GM23338 (cell line): ENCODE measurements around the gene C10orf71. TPM values are rescaled to one million over a fixed set of nuclear protein-coding genes. Genes with fewer than 3 reads are reported as not detected.

Experiments used
- ATAC-seq: fragments of 200-7000 bp; cut with Tn5 transposase; 3 replicates; pipeline ENCODE4 v1.9.1; 2020
- DNase-seq: peaks from one replicate; pipeline ENCODE4 v3.0.0-alpha.2; 2015; ENCODE audit warnings: low spot score
- H2AFZ ChIP-seq: fragments of 200-600 bp; sonication (generic); 2 replicates; pipeline ENCODE4 v1.8.0; 2016; ENCODE audit warnings: antibody characterized with exemption, mild to moderate bottlenecking, moderate library complexity
- H3F3A ChIP-seq: fragments of 200-600 bp; sonication (generic); replicated peaks from 2 replicates; pipeline ENCODE4 v1.8.0; 2017; ENCODE audit warnings: antibody characterized with exemption, mixed run types, low read depth
- H3K27ac ChIP-seq: fragments of 200-600 bp; sonication (generic); 2 replicates; pipeline ENCODE4 v1.6.1; 2016; ENCODE audit warnings: low read depth
- H3K27me3 ChIP-seq: fragments of 200-600 bp; sonication (generic); 2 replicates; pipeline ENCODE4 v1.8.0; 2016; ENCODE audit warnings: mild to moderate bottlenecking, mixed run types, moderate library complexity; ENCODE audit not compliant: insufficient read depth
- H3K36me3 ChIP-seq: fragments of 200-600 bp; sonication (generic); 2 replicates; pipeline ENCODE4 v1.8.0; 2016; ENCODE audit warnings: mild to moderate bottlenecking; ENCODE audit not compliant: insufficient read depth
- H3K4me1 ChIP-seq: fragments of 200-600 bp; sonication (generic); 2 replicates; pipeline ENCODE4 v1.8.0; 2016; ENCODE audit warnings: mild to moderate bottlenecking, moderate library complexity; ENCODE audit not compliant: insufficient read depth
- H3K4me2 ChIP-seq: fragments of 200-600 bp; sonication (generic); 2 replicates; pipeline ENCODE4 v1.7.1; 2017; ENCODE audit warnings: mixed run types
- H3K4me3 ChIP-seq: fragments of 200-600 bp; sonication (generic); 2 replicates; pipeline ENCODE4 v1.6.1; 2016; ENCODE audit warnings: mixed run types
- H3K79me2 ChIP-seq: fragments of 200-600 bp; sonication (generic); replicated peaks from 2 replicates; pipeline ENCODE4 v1.8.0; 2017; ENCODE audit warnings: mild to moderate bottlenecking; ENCODE audit not compliant: insufficient read depth
- H3K9me2 ChIP-seq: fragments of 200-600 bp; sonication (generic); 2 replicates; pipeline ENCODE4 v1.8.0; 2017; ENCODE audit not compliant: insufficient read depth
- H4K20me1 ChIP-seq: fragments of 200-600 bp; sonication (generic); replicated peaks from 2 replicates; pipeline ENCODE4 v1.8.0; 2017; ENCODE audit warnings: mild to moderate bottlenecking; ENCODE audit not compliant: insufficient read depth
- H3K27ac Mint-ChIP-seq: 2 replicates; pipeline ENCODE4 v1.8.0; 2020; ENCODE audit warnings: inconsistent platforms, mild to moderate bottlenecking, moderate library complexity, mixed read lengths
- H3K27me3 Mint-ChIP-seq: 3 replicates; pipeline ENCODE4 v1.8.0; 2022; ENCODE audit warnings: low read depth, mild to moderate bottlenecking, moderate library complexity, mixed read lengths, inconsistent platforms; ENCODE audit not compliant: insufficient read depth, poor library complexity
- H3K36me3 Mint-ChIP-seq: 3 replicates; pipeline ENCODE4 v1.8.0; 2021; ENCODE audit warnings: low read depth, mild to moderate bottlenecking, inconsistent platforms, moderate library complexity, mixed read lengths
- H3K4me1 Mint-ChIP-seq: 3 replicates; pipeline ENCODE4 v1.8.0; 2020; ENCODE audit warnings: mild to moderate bottlenecking, inconsistent platforms, mixed read lengths
- H3K4me3 Mint-ChIP-seq: 3 replicates; pipeline ENCODE4 v1.8.0; 2021; ENCODE audit warnings: moderate library complexity, mild to moderate bottlenecking, inconsistent platforms, mixed read lengths
- H3K9me3 Mint-ChIP-seq: 3 replicates; pipeline ENCODE4 v1.8.0; 2020; ENCODE audit warnings: moderate library complexity, mild to moderate bottlenecking, inconsistent platforms, mixed read lengths
- EZH2phosphoT487 ChIP-seq: fragments of 200-600 bp; sonication (generic); IDR thresholded peaks from one replicate; pipeline ENCODE4 v1.8.1; 2018; ENCODE audit warnings: antibody characterized with exemption; ENCODE audit not compliant: unreplicated experiment
- ZNF114 ChIP-seq: fragments of 250-450 bp; sonication (Bioruptor Pico); IDR thresholded peaks from 2 replicates; pipeline ENCODE4 v1.5.0; 2020; ENCODE audit warnings: mild to moderate bottlenecking, moderate library complexity
- ZNF462 ChIP-seq: fragments of 250-450 bp; sonication (Bioruptor Pico); IDR thresholded peaks from 2 replicates; pipeline ENCODE4 v1.5.0; 2020; ENCODE audit warnings: mild to moderate bottlenecking, moderate library complexity
- polyA plus RNA-seq: library from polyadenylated mRNA; unstranded; fragments of >200 nt; fragmentation: Nextera tagmentation; extraction: Ambion mirVana; gene quantifications from 2 replicates; pipeline ENCODE4 v1.2.1, GENCODE V29; 2016
- total RNA-seq: library from RNA; depleted of rRNA; stranded (reverse); fragments of >200 nt; shearing (Covaris generic); gene quantifications from 2 replicates; pipeline ENCODE4 v1.2.3, GENCODE V29; 2014
- TF ChIP-seq, protein P1 (sequence below), 2 experiments: fragments of 200-600 bp in 1 of 2; sonication (generic) in 1 of 2; conservative IDR thresholded peaks; 2 replicates each; pipeline versions ENCODE4 v1.5.1 to v1.6.1; 2016 to 2017; ENCODE audit warnings: antibody characterized with exemption in 2 of 2, low read depth in 2 of 2, mild to moderate bottlenecking in 2 of 2, moderate library complexity in 1 of 2

The C10orf71 gene
- total and polyA plus RNA-seq, 2 experiments from 2014 or later, result not detected

- ATAC-seq, result no peak
- H3K36me3 Mint-ChIP-seq, result no peaks in the 10 kb centered on the region
- H2AFZ ChIP-seq, result no peak overlapping the region
- H3K27me3 ChIP-seq, result no peaks in the 10 kb centered on the region
- H3K4me1 ChIP-seq, result no peaks in the 10 kb centered on the region
- 0 out of 2 replicates have a peak, but pooled peaks cover 3% of the 10 kb centered on the region for H3K9me2 ChIP-seq
- DNase-seq, result no peak
- H3K79me2 ChIP-seq, result no peaks in the 10 kb centered on the region
- H3K9me3 Mint-ChIP-seq, result no peaks in the 10 kb centered on the region
- H3K27ac Mint-ChIP-seq, result no peak overlapping the region
- TF ChIP-seq EZH2phosphoT487 (no peak), ZNF114 (CRISPR knock-in tag) (no peak), ZNF462 (CRISPR knock-in tag) (no peak)
- TF ChIP-seq, protein P1, sequence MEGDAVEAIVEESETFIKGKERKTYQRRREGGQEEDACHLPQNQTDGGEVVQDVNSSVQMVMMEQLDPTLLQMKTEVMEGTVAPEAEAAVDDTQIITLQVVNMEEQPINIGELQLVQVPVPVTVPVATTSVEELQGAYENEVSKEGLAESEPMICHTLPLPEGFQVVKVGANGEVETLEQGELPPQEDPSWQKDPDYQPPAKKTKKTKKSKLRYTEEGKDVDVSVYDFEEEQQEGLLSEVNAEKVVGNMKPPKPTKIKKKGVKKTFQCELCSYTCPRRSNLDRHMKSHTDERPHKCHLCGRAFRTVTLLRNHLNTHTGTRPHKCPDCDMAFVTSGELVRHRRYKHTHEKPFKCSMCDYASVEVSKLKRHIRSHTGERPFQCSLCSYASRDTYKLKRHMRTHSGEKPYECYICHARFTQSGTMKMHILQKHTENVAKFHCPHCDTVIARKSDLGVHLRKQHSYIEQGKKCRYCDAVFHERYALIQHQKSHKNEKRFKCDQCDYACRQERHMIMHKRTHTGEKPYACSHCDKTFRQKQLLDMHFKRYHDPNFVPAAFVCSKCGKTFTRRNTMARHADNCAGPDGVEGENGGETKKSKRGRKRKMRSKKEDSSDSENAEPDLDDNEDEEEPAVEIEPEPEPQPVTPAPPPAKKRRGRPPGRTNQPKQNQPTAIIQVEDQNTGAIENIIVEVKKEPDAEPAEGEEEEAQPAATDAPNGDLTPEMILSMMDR (conservative IDR thresholded peaks at IDR 0.05; ENCODE audit: low read depth in 2 of 2), result no peak
- H3K4me1 Mint-ChIP-seq, result peaks cover 3% of the 10 kb centered on the region; the same call in 2 of the 3 replicates
- no peaks in the 10 kb centered on the region for H3K36me3 ChIP-seq
- H3K4me3 Mint-ChIP-seq, result no peak overlapping the region
- no peak overlapping the region for H3K4me3 ChIP-seq
- H3K27me3 Mint-ChIP-seq, result peaks cover 11% of the 10 kb centered on the region
- no peaks in the 10 kb centered on the region for H4K20me1 ChIP-seq
- no peaks in the 10 kb centered on the region for H3F3A ChIP-seq
- no peak overlapping the region for H3K27ac ChIP-seq
- H3K4me2 ChIP-seq, result no peak overlapping the region
Measured at GRCh38 chr10:49368256-49368655, 69.3 kb downstream of the C10orf71 start.
